Hepatocyte (in vitro differentiated cells): ENCODE data around the gene DCAF4. TPM values are rescaled to one million over a fixed set of nuclear protein-coding genes. Genes with fewer than 3 reads are reported as not detected.
A peak's percentile ranks its signal among the peaks of the same experiment; 100 is the strongest.

Experiments used
- DNase-seq: peaks from one replicate; pipeline ENCODE4 v3.0.0-alpha.2; 2016; ENCODE audit warnings: low spot score
- H2AFZ ChIP-seq: fragments of 200-600 bp; sonication (generic); 2 replicates; pipeline ENCODE4 v1.6.0; 2016; ENCODE audit warnings: antibody characterized with exemption, mild to moderate bottlenecking
- H3K27ac ChIP-seq: fragments of 200-600 bp; sonication (generic); 2 replicates; pipeline ENCODE4 v1.5.1; 2016; ENCODE audit warnings: mild to moderate bottlenecking
- H3K27me3 ChIP-seq: fragments of 200-600 bp; sonication (generic); 2 replicates; pipeline ENCODE4 v1.6.1; 2016
- H3K36me3 ChIP-seq: fragments of 200-600 bp; sonication (generic); replicated peaks from 2 replicates; pipeline ENCODE4 v1.5.1; 2016; ENCODE audit warnings: low read depth; ENCODE audit not compliant: insufficient read depth
- H3K4me1 ChIP-seq: fragments of 200-600 bp; sonication (generic); 2 replicates; pipeline ENCODE4 v1.5.1; 2016; ENCODE audit warnings: mild to moderate bottlenecking, moderate library complexity; ENCODE audit not compliant: insufficient read depth
- H3K4me2 ChIP-seq: fragments of 200-600 bp; sonication (generic); 2 replicates; pipeline ENCODE4 v1.6.0; 2016
- H3K4me3 ChIP-seq: fragments of 200-600 bp; sonication (generic); 2 replicates; pipeline ENCODE4 v1.5.1; 2016; ENCODE audit warnings: mild to moderate bottlenecking
- H3K79me2 ChIP-seq: fragments of 200-600 bp; sonication (generic); 2 replicates; pipeline ENCODE4 v1.6.0; 2017; ENCODE audit warnings: mild to moderate bottlenecking
- H3K9me2 ChIP-seq: fragments of 200-600 bp; sonication (generic); replicated peaks from 2 replicates; pipeline ENCODE4 v1.6.0; 2017; ENCODE audit warnings: mild to moderate bottlenecking; ENCODE audit not compliant: insufficient read depth
- H3K9me3 ChIP-seq: fragments of 200-600 bp; sonication (generic); 2 replicates; pipeline ENCODE4 v1.5.1; 2016; ENCODE audit warnings: low read depth, mild to moderate bottlenecking
- H4K20me1 ChIP-seq: fragments of 200-600 bp; sonication (generic); 2 replicates; pipeline ENCODE4 v1.6.0; 2016; ENCODE audit warnings: mild to moderate bottlenecking; ENCODE audit not compliant: insufficient read depth, poor library complexity, severe bottlenecking
- EZH2 ChIP-seq: fragments of 200-600 bp; sonication (generic); IDR thresholded peaks from 2 replicates; pipeline ENCODE4 v1.6.1; 2016; ENCODE audit warnings: antibody characterized with exemption, mild to moderate bottlenecking, borderline replicate concordance
- EZH2phosphoT487 ChIP-seq: fragments of 200-600 bp; sonication (generic); IDR thresholded peaks from one replicate; pipeline ENCODE4 v1.6.1; 2018; ENCODE audit warnings: antibody characterized with exemption, mild to moderate bottlenecking, low read depth, moderate library complexity; ENCODE audit not compliant: unreplicated experiment, severe bottlenecking
- WGBS: methylation state at CpG from one replicate; pipeline ENCODE4 v1.1.6; 2016; ENCODE audit warnings: low lambda C conversion rate; ENCODE audit errors: missing lambda C conversion rate; 5-methylcytosine and 5-hydroxymethylcytosine counted together
- polyA plus RNA-seq: library from polyadenylated mRNA; unstranded; fragments of >200 nt; fragmentation: Nextera tagmentation; extraction: Ambion mirVana; gene quantifications from 2 replicates; pipeline ENCODE4 v1.2.1, GENCODE V29; 2016
- total RNA-seq: library from RNA; depleted of rRNA; stranded (reverse); fragments of >200 nt; gene quantifications from 2 replicates; pipeline ENCODE4 v1.2.3, GENCODE V29; 2014
- TF ChIP-seq, protein P1 (sequence below): fragments of 200-600 bp; sonication (generic); IDR thresholded peaks from 2 replicates; pipeline ENCODE4 v1.5.1; 2016; ENCODE audit warnings: antibody characterized with exemption, mild to moderate bottlenecking; ENCODE audit not compliant: poor library complexity

Gene DCAF4
- total and polyA plus RNA-seq, 2 experiments from 2014 or later = 8.5 to 21.6 TPM

DNA sequence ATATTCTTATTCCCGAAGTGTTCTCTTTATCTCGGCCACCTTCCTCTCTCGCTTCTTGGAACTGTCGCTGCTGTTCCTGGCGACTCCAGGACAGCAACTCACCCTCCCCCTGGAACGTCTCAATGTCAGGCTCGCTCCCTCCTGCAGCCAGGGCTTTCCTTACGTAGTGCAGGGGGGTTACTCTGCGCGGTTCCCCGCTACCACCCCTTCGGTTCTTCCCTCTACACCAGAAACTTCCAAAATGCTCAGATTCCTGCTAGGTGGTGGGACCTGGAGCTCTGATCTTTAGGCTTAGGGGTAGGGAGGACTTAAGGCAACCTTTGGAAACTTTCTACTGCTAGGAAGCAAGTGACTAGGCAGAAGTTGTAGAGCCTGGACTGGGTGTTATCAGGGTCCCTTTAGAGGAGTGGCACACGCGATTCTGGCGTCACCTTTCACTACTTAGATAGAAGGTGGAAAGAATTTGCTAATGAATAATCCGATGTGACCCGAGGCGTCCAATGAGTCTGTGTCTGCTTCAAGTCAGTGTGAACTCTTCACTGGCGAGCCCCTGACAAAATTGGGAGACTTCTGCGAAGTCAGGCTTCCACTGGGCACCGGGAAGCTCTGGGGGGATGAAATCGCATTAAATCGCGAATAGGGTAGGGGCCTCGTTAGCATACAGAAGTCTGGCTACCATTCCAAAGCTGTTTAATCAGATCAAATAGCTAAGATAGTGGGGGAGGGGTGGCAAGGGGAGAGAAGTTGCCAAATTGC is 31.5 kb upstream of the DCAF4 start:
- H3K9me2 ChIP-seq = no peaks in the 10 kb centered on the region
- WGBS = 2% methylated on average over 25 of the region's 25 CpGs
- peaks cover 14% of the 10 kb centered on the region for H3K4me1 ChIP-seq
- peaks cover 51% of the 10 kb centered on the region for H3K27me3 ChIP-seq
- DNase-seq = peak; percentile 57
- no peak for TF ChIP-seq EZH2phosphoT487
- peak; percentile 9 for TF ChIP-seq EZH2
- H3K4me2 ChIP-seq = peak overlapping the region; percentile 99
- no peak overlapping the region for H3K27ac ChIP-seq
- peak overlapping the region; percentile 40 for H3K4me3 ChIP-seq
- no peaks in the 10 kb centered on the region for H3K36me3 ChIP-seq
- peak overlapping the region; percentile 53 for H2AFZ ChIP-seq
- H4K20me1 ChIP-seq = no peaks in the 10 kb centered on the region
- H3K79me2 ChIP-seq = no peaks in the 10 kb centered on the region
- no peaks in the 10 kb centered on the region for H3K9me3 ChIP-seq

DNA sequence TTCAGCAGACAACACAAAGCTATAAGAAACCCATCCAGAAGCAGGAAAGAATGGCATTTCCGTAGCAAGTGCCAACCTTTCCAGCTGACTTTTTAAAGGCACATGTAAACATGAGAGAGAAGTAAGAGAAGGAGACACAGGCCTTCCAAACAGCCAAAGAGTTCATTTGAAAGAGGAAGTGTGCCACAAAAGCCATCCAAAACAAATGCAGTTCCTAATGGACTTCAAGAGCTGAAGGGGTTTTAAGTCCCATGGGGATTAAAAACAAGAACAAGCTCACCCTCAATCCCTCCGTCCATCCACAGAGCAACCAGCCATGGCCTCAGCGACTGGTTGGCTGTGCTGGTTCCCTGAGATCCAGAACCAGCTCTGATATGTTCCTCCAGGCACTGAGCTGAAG is 27.8 kb upstream of the DCAF4 start:
- Histone ChIP-seq H3K36me3 (no peaks in the 10 kb centered on the region), H3K4me3 (no peak overlapping the region), H3K79me2 (no peaks in the 10 kb centered on the region), H2AFZ (no peak overlapping the region), H3K27ac (no peak overlapping the region), H3K4me1 (peaks cover 4% of the 10 kb centered on the region), H4K20me1 (no peaks in the 10 kb centered on the region), H3K9me2 (no peaks in the 10 kb centered on the region), H3K4me2 (no peak overlapping the region), H3K9me3 (no peaks in the 10 kb centered on the region), H3K27me3 (peaks cover 21% of the 10 kb centered on the region)
- DNase-seq = no peak
- TF ChIP-seq EZH2phosphoT487 (no peak), EZH2 (no peak)
- TF ChIP-seq, protein P1, sequence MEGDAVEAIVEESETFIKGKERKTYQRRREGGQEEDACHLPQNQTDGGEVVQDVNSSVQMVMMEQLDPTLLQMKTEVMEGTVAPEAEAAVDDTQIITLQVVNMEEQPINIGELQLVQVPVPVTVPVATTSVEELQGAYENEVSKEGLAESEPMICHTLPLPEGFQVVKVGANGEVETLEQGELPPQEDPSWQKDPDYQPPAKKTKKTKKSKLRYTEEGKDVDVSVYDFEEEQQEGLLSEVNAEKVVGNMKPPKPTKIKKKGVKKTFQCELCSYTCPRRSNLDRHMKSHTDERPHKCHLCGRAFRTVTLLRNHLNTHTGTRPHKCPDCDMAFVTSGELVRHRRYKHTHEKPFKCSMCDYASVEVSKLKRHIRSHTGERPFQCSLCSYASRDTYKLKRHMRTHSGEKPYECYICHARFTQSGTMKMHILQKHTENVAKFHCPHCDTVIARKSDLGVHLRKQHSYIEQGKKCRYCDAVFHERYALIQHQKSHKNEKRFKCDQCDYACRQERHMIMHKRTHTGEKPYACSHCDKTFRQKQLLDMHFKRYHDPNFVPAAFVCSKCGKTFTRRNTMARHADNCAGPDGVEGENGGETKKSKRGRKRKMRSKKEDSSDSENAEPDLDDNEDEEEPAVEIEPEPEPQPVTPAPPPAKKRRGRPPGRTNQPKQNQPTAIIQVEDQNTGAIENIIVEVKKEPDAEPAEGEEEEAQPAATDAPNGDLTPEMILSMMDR = no peak
- WGBS = 82% methylated on average over 3 of the region's 3 CpGs

DNA sequence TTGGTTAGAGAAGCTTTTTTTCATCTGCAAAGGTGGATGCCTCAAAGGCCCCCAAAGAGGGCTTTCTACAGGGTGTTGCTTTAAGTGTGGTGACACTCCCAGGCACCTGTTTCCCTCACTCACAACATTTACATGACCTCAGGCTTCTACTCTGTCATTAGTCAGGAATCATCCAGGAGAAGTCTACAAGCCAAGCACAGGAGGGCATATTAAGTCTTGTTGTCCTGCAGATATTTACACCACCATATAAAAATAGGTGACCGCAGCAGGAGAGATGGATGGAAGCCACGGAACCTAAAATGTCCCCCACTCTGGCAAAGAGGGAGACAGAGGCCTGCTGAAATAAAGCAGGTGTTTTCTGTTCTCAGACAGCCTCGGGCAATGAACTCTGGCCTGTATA is 24.9 kb upstream of the DCAF4 start:
- Histone ChIP-seq H3K36me3 (no peaks in the 10 kb centered on the region), H3K27me3 (peaks cover 7% of the 10 kb centered on the region), H3K4me3 (no peak overlapping the region), H4K20me1 (no peaks in the 10 kb centered on the region), H2AFZ (no peak overlapping the region), H3K4me1 (peaks cover 2% of the 10 kb centered on the region), H3K9me2 (no peaks in the 10 kb centered on the region), H3K4me2 (no peak overlapping the region), H3K79me2 (no peaks in the 10 kb centered on the region), H3K9me3 (no peaks in the 10 kb centered on the region), H3K27ac (no peak overlapping the region)
- TF ChIP-seq EZH2phosphoT487 (no peak), EZH2 (no peak)
- TF ChIP-seq, protein P1 = no peak
- WGBS = 87% methylated on average over 3 of the region's 3 CpGs
- DNase-seq = no peak

DNA sequence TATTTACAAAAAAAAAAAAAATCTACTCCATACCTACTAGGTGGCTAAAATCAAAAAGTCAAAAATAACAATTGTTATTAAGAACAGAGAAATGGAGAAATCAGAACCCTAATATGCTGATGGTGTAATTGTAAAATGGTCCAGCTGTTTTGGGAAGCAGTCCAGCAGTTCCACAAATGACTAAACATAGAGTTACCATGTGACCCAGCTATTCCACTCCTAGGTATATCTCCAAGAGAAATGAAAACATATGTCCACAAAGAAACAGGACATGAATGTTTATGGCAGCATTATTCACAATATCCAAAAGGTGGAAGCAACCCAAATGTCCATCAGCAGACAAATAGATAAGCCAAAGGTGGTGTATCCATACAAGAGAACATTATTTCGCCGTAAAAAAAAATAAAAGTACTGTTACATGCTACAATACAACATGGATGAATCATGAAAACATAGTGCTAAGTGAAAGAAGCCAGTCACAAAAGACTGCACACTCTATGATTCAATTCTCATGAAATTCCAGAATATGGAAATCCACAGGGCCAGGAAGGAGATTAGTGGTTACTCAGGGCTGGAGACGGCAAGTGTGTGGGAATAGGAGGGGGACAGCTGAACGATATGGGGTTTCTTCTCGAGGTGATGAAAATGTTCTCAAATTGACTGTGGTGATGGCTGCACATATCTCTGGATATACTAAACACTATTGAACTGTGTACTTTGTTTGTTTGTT is 23.3 kb upstream of the DCAF4 start:
- Histone ChIP-seq H3K27me3 (no peaks in the 10 kb centered on the region), H3K9me2 (no peaks in the 10 kb centered on the region), H4K20me1 (no peaks in the 10 kb centered on the region), H3K4me3 (no peak overlapping the region), H3K4me2 (no peak overlapping the region), H2AFZ (no peak overlapping the region), H3K79me2 (no peaks in the 10 kb centered on the region), H3K4me1 (peaks cover 11% of the 10 kb centered on the region), H3K36me3 (no peaks in the 10 kb centered on the region), H3K9me3 (no peaks in the 10 kb centered on the region), H3K27ac (no peak overlapping the region)
- no peak for DNase-seq
- 89% methylated on average over 5 of the region's 5 CpGs for WGBS
- TF ChIP-seq EZH2phosphoT487 (no peak), EZH2 (no peak)
- TF ChIP-seq, protein P1 = no peak
